PC-9 (cell line): ENCODE results near the gene MYO18A. TPM values are rescaled to one million over a fixed set of nuclear protein-coding genes. Genes with fewer than 3 reads are reported as not detected.

ENCODE experiments used
- BruUV-seq: library from RNA; stranded (reverse); fragments of 400-500 nt; replicated peaks from 2 replicates; lab custom pipeline; 2021; lab: Mats Ljungman, UMichigan
- CTCF ChIA-PET: fragments of 300-600 bp; sonication (Branson Sonifier 250); formaldehyde crosslinking; loops from one replicate; lab custom pipeline; 2022; ENCODE audit warnings: antibody characterized with exemption; lab: Charles Lee
- POLR2A ChIA-PET: fragments of 300-600 bp; sonication (Branson Sonifier 250); formaldehyde crosslinking; loops from one replicate; lab custom pipeline; 2022; ENCODE audit warnings: antibody characterized with exemption; ENCODE audit not compliant: unreplicated experiment; lab: Charles Lee
- DNase-seq, 2 experiments: peaks; one replicate each; pipeline versions ENCODE4 v3.0.0 to v3.0.0-alpha.2; 2015 to 2022; ENCODE audit warnings: mixed read lengths in 1 of 2
- H2AFZ ChIP-seq: fragments of 200-600 bp; sonication (generic); 2 replicates; pipeline ENCODE4 v1.8.1; 2017; ENCODE audit warnings: antibody characterized with exemption
- H3F3A ChIP-seq: fragments of 200-600 bp; sonication (generic); 2 replicates; pipeline ENCODE4 v1.8.1; 2017; ENCODE audit warnings: antibody characterized with exemption, mild to moderate bottlenecking, low read depth; ENCODE audit not compliant: insufficient read depth
- H3K27ac ChIP-seq: fragments of 200-600 bp; sonication (generic); 2 replicates; pipeline ENCODE4 v1.6.1; 2016; ENCODE audit warnings: mixed run types
- H3K27me3 ChIP-seq: fragments of 200-600 bp; sonication (generic); 2 replicates; pipeline ENCODE4 v1.6.1; 2016; ENCODE audit warnings: low read depth, mixed run types; ENCODE audit not compliant: insufficient read depth
- H3K36me3 ChIP-seq: fragments of 200-600 bp; sonication (generic); 2 replicates; pipeline ENCODE4 v1.6.1; 2016; ENCODE audit warnings: low read depth, mixed run types
- H3K4me1 ChIP-seq: fragments of 200-600 bp; sonication (generic); replicated peaks from 2 replicates; pipeline ENCODE4 v1.6.1; 2016; ENCODE audit warnings: mixed run types; ENCODE audit not compliant: insufficient read depth
- H3K4me2 ChIP-seq: fragments of 200-600 bp; sonication (generic); 2 replicates; pipeline ENCODE4 v1.6.1; 2017; ENCODE audit warnings: mixed run types
- H3K4me3 ChIP-seq: fragments of 200-600 bp; sonication (generic); 2 replicates; pipeline ENCODE4 v1.6.1; 2016; ENCODE audit warnings: mixed run types
- H3K79me2 ChIP-seq: fragments of 200-600 bp; sonication (generic); 2 replicates; pipeline ENCODE4 v1.6.1; 2017; ENCODE audit warnings: low read depth, mixed run types
- H3K9me2 ChIP-seq: fragments of 200-600 bp; sonication (generic); 2 replicates; pipeline ENCODE4 v1.8.1; 2017; ENCODE audit warnings: mild to moderate bottlenecking; ENCODE audit not compliant: insufficient read depth
- H3K9me3 ChIP-seq: fragments of 200-600 bp; sonication (generic); 2 replicates; pipeline ENCODE4 v1.8.1; 2016; ENCODE audit warnings: low read depth; ENCODE audit not compliant: insufficient read depth
- H4K20me1 ChIP-seq: fragments of 200-600 bp; sonication (generic); 2 replicates; pipeline ENCODE4 v1.8.1; 2017; ENCODE audit not compliant: insufficient read depth
- CTCF ChIP-seq: fragments of 200-600 bp; sonication (generic); conservative IDR thresholded peaks from 2 replicates; pipeline ENCODE4 v1.6.1; 2017; ENCODE audit warnings: mixed run types, antibody characterized with exemption, mild to moderate bottlenecking, moderate library complexity
- EZH2 ChIP-seq: fragments of 200-600 bp; sonication (generic); IDR thresholded peaks from 2 replicates; pipeline ENCODE4 v1.8.0; 2017; ENCODE audit warnings: antibody characterized with exemption, low read depth
- intact Hi-C: fragments of 100-400 bp; cut with micrococcal nuclease; formaldehyde crosslinking; loops from one replicate; pipeline ENCODE4 v1.10.0; 2022; ENCODE audit not compliant: unreplicated experiment
- total RNA-seq: library from RNA; stranded (reverse); gene quantifications from 2 replicates; pipeline ENCODE4 v1.2.3, GENCODE V29; 2021

Gene MYO18A
- total RNA-seq, 1 experiment from 2014 or later = 150 TPM

DNA sequence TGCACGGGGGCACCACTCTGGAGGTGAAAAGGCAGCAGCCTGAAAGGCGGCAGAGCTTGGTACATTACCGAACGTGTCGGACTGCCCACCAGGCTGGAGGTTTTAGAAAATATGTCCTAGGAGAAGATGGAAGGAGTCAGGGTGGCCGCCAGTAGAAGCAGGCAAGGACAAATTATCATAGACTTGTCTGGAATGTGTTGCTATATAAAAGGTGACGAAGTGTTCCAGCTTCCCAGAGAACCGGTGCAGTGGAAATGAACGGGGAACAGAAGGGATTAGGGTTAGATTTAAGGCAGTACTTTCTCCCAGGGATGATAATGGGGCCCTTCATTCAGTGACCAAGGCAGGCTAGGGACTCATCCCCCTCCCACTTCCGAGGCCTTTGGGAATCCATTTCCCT lies 109.9 kb downstream of the MYO18A start:
- Histone ChIP-seq H3F3A (peaks cover 17% of the 10 kb centered on the region), H3K4me2 (no peak overlapping the region), H3K9me3 (no peaks in the 10 kb centered on the region), H3K27ac (no peak overlapping the region), H3K79me2 (no peaks in the 10 kb centered on the region), H4K20me1 (0 out of 2 replicates have a peak, but pooled peaks cover under 1% of the 10 kb centered on the region), H3K9me2 (no peaks in the 10 kb centered on the region), H3K36me3 (no peaks in the 10 kb centered on the region), H3K4me1 (no peaks in the 10 kb centered on the region), H2AFZ (no peak overlapping the region), H3K4me3 (no peak overlapping the region), H3K27me3 (no peaks in the 10 kb centered on the region)
- no TSS peak for BruUV-seq
- intact Hi-C loops = no loop called here
- no peak for DNase-seq
- POLR2A ChIA-PET = no interaction called here
- TF ChIP-seq CTCF = no peak
- TF ChIP-seq EZH2 = no peak
- CTCF ChIA-PET = no interaction called here

DNA sequence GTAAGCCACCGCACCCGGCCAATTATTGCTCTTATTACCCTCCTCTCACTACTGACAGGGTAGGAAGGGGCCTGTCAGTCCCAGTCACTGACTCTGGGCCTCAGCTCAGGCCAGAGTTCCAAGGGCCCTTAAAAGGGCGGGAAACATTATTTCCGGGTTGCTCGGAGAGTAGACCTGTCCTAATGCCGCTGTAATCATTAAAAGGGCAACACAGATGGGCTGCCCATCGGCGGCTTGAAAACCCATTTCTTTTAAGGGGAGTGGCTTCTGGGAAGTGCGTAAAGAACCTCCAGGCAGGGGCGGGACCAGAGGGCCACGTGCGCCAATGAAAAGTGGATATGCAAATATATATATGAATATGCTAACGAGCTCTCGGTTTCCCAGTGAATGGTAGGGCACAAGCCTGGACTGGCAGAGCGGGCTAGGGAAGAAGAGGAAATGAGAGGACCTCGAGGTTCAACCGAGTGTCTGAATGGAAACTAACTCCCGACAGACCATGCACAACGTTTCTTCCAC lies 110.6 kb downstream of the MYO18A start:
- H3K27me3 ChIP-seq = no peaks in the 10 kb centered on the region
- no peak overlapping the region for H3K4me3 ChIP-seq
- no peaks in the 10 kb centered on the region for H3K9me3 ChIP-seq
- BruUV-seq = no TSS peak
- no peak for TF ChIP-seq EZH2
- TF ChIP-seq CTCF = no peak
- no peaks in the 10 kb centered on the region for H3K4me1 ChIP-seq
- ChIA-PET POLR2A (no interaction called here), CTCF (interaction anchor here (0.6 kb wide), 1 partner anchor 9 kb away, joined by 3 read pairs; no protein-coding TSS in a partner anchor)
- H3K9me2 ChIP-seq = no peaks in the 10 kb centered on the region
- H3K79me2 ChIP-seq = no peaks in the 10 kb centered on the region
- DNase-seq = no peak
- no peak overlapping the region for H3K27ac ChIP-seq
- no peaks in the 10 kb centered on the region for H3K36me3 ChIP-seq
- no peak overlapping the region for H2AFZ ChIP-seq
- H3F3A ChIP-seq = peaks cover 17% of the 10 kb centered on the region
- no peaks in the 10 kb centered on the region for H4K20me1 ChIP-seq
- no peak overlapping the region for H3K4me2 ChIP-seq
- intact Hi-C loops = no loop called here

GRCh38 chr17:29068818-29069217 lies 111.4 kb downstream of the MYO18A start:
- ChIA-PET POLR2A (interaction anchor here (0.7 kb wide), 1 partner anchor 498 kb away, joined by 6 read pairs; the partner anchor contains the start of gene PIGS), CTCF (no interaction called here)
- no TSS peak for BruUV-seq
- peaks cover 17% of the 10 kb centered on the region for H3F3A ChIP-seq
- no peak overlapping the region for H3K4me2 ChIP-seq
- no peak overlapping the region for H3K4me3 ChIP-seq
- no peaks in the 10 kb centered on the region for H3K4me1 ChIP-seq
- no peaks in the 10 kb centered on the region for H4K20me1 ChIP-seq
- DNase-seq = no peak
- intact Hi-C loops = no loop called here
- H3K36me3 ChIP-seq = no peaks in the 10 kb centered on the region
- no peaks in the 10 kb centered on the region for H3K79me2 ChIP-seq
- H3K27me3 ChIP-seq = no peaks in the 10 kb centered on the region
- H3K9me2 ChIP-seq = no peaks in the 10 kb centered on the region
- no peak overlapping the region for H2AFZ ChIP-seq
- TF ChIP-seq CTCF (no peak), EZH2 (no peak)
- H3K9me3 ChIP-seq = no peaks in the 10 kb centered on the region
- H3K27ac ChIP-seq = no peak overlapping the region
